H1 (cell line): ENCODE results near the gene GPR25. TPM values are rescaled to one million over a fixed set of nuclear protein-coding genes. Genes with fewer than 3 reads are reported as not detected.

Experiments
- CTBP2 ChIP-seq: IDR thresholded peaks from 2 replicates; pipeline ENCODE4 v1.7.0; 2011; ENCODE audit warnings: borderline replicate concordance, mild to moderate bottlenecking, moderate library complexity, mixed read lengths, low read length; ENCODE audit not compliant: insufficient read depth, insufficient read length
- GABPA ChIP-seq: IDR thresholded peaks from 2 replicates; pipeline ENCODE4 v1.6.1; 2011; ENCODE audit warnings: mild to moderate bottlenecking, low read length, moderate library complexity, borderline replicate concordance; ENCODE audit not compliant: insufficient read depth
- KDM4A ChIP-seq: IDR thresholded peaks from one replicate; pipeline ENCODE4 v1.7.1; 2012; ENCODE audit warnings: low read depth, mild to moderate bottlenecking, moderate library complexity, low read length, inconsistent platforms; ENCODE audit not compliant: severe bottlenecking
- RAD21 ChIP-seq, 2 experiments: IDR thresholded peaks in 1 of 2; conservative IDR thresholded peaks in 1 of 2; 2 replicates each; pipeline ENCODE4 v1.6.1; 2011; ENCODE audit warnings: low read depth in 2 of 2, low read length in 2 of 2, improper control_type of control experiment in 1 of 2, inconsistent platforms in 1 of 2, mild to moderate bottlenecking in 1 of 2, moderate library complexity in 1 of 2
- SIN3A ChIP-seq, 2 experiments: IDR thresholded peaks in 1 of 2; conservative IDR thresholded peaks in 1 of 2; 2 replicates each; pipeline ENCODE4 v1.6.1; 2011 to 2012; ENCODE audit warnings: low read length in 2 of 2, improper control_type of control experiment in 1 of 2, low read depth in 1 of 2, mild to moderate bottlenecking in 1 of 2
- TAF7 ChIP-seq: optimal IDR thresholded peaks from 2 replicates; pipeline ENCODE3; 2011; ENCODE audit warnings: low read depth, mild to moderate bottlenecking, inconsistent platforms, low read length, moderate library complexity, borderline replicate concordance
- polyA plus RNA-seq, 7 experiments: library from polyadenylated mRNA; depleted of rRNA in 3 of 7; stranded (reverse) in 5 of 7; unstranded in 2 of 7; fragments of >200 nt in 5 of 7; fragments of 200-250 nt in 2 of 7; gene quantifications; 1 replicate in 5 of 7; 2 replicates in 1 of 7; 4 replicates in 1 of 7; pipeline versions ENCODE4 v1.2.1 to v1.2.3, GENCODE V29; 2011 to 2013; ENCODE audit warnings: missing spikeins in 2 of 7, mixed read lengths in 2 of 7
- total RNA-seq: library from RNA; stranded (reverse); fragmentation: NEBNext Ultra II Directional; extraction: Animal tissue kit (Norgen Biotek cat#: 25700); gene quantifications from 2 replicates; pipeline ENCODE4 v1.2.1, GENCODE V29; 2021

Gene GPR25
- total and polyA plus RNA-seq, 2 of the 8 experiments (the other 6 are each of a cell fraction or from before 2014, with no cell fraction given), result not detected

DNA sequence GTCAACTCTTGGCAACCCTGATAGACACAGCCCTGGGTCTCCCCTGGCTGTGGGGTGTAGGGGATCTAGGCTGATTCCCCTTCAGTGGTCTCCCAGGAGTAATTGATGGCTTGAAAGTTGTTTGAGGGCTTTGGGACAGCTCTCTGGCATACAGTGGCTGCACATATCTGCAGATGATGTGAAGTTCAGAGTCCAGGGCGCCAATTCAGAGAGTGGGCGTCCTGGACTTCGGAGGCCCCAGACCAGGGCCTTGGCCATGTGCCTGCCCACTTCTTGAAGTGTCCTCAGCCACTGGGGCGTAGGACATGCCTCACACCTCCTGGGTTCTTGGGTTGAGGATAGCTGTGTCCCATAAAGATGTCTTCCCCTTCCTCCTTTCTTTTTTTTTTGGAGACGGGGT lies 24.5 kb downstream of the GPR25 start (continued):
- TF ChIP-seq RAD21 (IDR thresholded peaks at IDR 0.05 in 1 of 2, conservative IDR thresholded peaks at IDR 0.05 in 1 of 2; ENCODE audit: low read depth in 2 of 2, low read length in 2 of 2), result no peak
- no peak for TF ChIP-seq SIN3A (conservative IDR thresholded peaks at IDR 0.05 in 1 of 2, IDR thresholded peaks at IDR 0.05 in 1 of 2; ENCODE audit: low read depth in 1 of 2, low read length in 2 of 2)
- TF ChIP-seq KDM4A, result no peak
- TF ChIP-seq CTBP2, result no peak
- TF ChIP-seq GABPA, result no peak
- no peak for TF ChIP-seq TAF7
